Measurements from ENCODE around the gene HAPSTR1. TPM values are rescaled to one million over a fixed set of nuclear protein-coding genes. Genes with fewer than 3 reads are reported as not detected.

Gene HAPSTR1
- total and polyA plus RNA-seq, 2 of the 4 experiments (the other 2 are of a cell fraction) = 22.2 to 56.5 TPM

- Histone ChIP-seq H3K9ac (ENCODE audit: low read depth, low read length) (no peak overlapping the region), H2AK9ac (replicated peaks; ENCODE audit: low read depth, low read length, poor library complexity) (no peak overlapping the region)
- POLR2A ChIA-PET (ENCODE audit: unreplicated experiment) = no interaction called here
These were observed 23.8 kb downstream of the HAPSTR1 start for GRCh38 chr16:9115277-9115676.

More at GRCh38 chr16:9115277-9115676, 23.8 kb downstream of the HAPSTR1 start:
- Histone ChIP-seq H2BK5ac (ENCODE audit: low read depth, low read length, poor library complexity, severe bottlenecking) (no peak overlapping the region), H4K91ac (ENCODE audit: insufficient read depth, low read depth, low read length) (no peak overlapping the region), H3K18ac (ENCODE audit: low read depth, low read length) (no peak overlapping the region), H2BK20ac (ENCODE audit: low read depth, low read length) (no peak overlapping the region), H3K23ac (ENCODE audit: low read depth, low read length) (no peak overlapping the region), H4K5ac (ENCODE audit: low read depth, low read length) (no peak overlapping the region), H3K4ac (ENCODE audit: low read depth, low read length) (no peak overlapping the region), H2BK120ac (ENCODE audit: low read depth, low read length) (no peak overlapping the region), H3K4me2 (ENCODE audit: low read depth, low read length) (no peak overlapping the region), H3K14ac (replicated peaks; ENCODE audit: low read depth, low read length) (no peak overlapping the region), H4K8ac (ENCODE audit: low read depth in 2 of 2, low read length in 2 of 2) (no peak overlapping the region), H3K56ac (ENCODE audit: extremely low read depth, insufficient read depth, low read length) (no peak overlapping the region), H3K27me3 (ENCODE audit: control insufficient read depth, insufficient read depth, low read length) (no peaks in the 10 kb centered on the region), H4K20me1 (ENCODE audit: insufficient read depth, low read length) (peaks cover 95% of the 10 kb centered on the region), H3K27ac (ENCODE audit: insufficient read depth, low read length) (no peak overlapping the region), H3K9me3 (ENCODE audit: control insufficient read depth, insufficient read depth, low read length) (no peaks in the 10 kb centered on the region), H2AK5ac (ENCODE audit: low read depth, low read length) (no peak overlapping the region), H2BK15ac (ENCODE audit: low read depth, low read length) (no peak overlapping the region), H3K4me3 (ENCODE audit: insufficient read depth, low read depth, low read length) (no peak overlapping the region), H3K9me1 (ENCODE audit: insufficient read depth, low read length) (peaks cover 19% of the 10 kb centered on the region), H3K79me1 (ENCODE audit: low read depth in 1 of 2, low read length in 2 of 2) (peaks cover 17 to 67% of the 10 kb centered on the region in 2 experiments), H2AFZ (replicated peaks; ENCODE audit: low read length, poor library complexity) (no peak overlapping the region), H3K4me1 (ENCODE audit: control insufficient read depth, insufficient read depth, low read length) (peaks cover 19% of the 10 kb centered on the region), H3K36me3 (ENCODE audit: control insufficient read depth, insufficient read depth, low read length) (peaks cover 25% of the 10 kb centered on the region)
- ATAC-seq (ENCODE audit: low read depth) (no peak), DNase-seq (peak; percentile 61)
- intact Hi-C loops (cut with micrococcal nuclease) = no loop called here
- 100% methylated on average over 2 of the region's 3 CpGs; no CpG with 5 or more reads in 1 of the 2 experiments for WGBS, 2 experiments (ENCODE audit: extremely low coverage in 2 of 2, insufficient read length in 1 of 2)
- dilution Hi-C loops (cut with HindIII; ENCODE audit: low sequenced_read_pairs, unreplicated experiment) = no loop called here
- CTCF ChIA-PET = no interaction called here
- BruUV-seq (replicated peaks) = no TSS peak
- in situ Hi-C loops (cut with MboI; ENCODE audit: low sequenced_read_pairs) = loop anchor here (25.0 kb wide), 1 partner anchor 1822 kb away; the partner anchor contains the start of genes CLEC16A and DEXI
- TF ChIP-seq USF2 (IDR thresholded peaks at IDR 0.05; ENCODE audit: low read depth, low read length) (no peak), NFE2L2 (IDR thresholded peaks at IDR 0.05; ENCODE audit: low read depth, low read length) (no peak), RAD21 (IDR thresholded peaks at IDR 0.05; ENCODE audit: low read length) (no peak), RCOR1 (IDR thresholded peaks at IDR 0.05; ENCODE audit: insufficient replicate concordance, low read length) (no peak), BHLHE40 (IDR thresholded peaks at IDR 0.05; ENCODE audit: low read depth, low read length) (no peak), MAFK (IDR thresholded peaks at IDR 0.05; ENCODE audit: low read depth, low read length) (no peak), MAZ (IDR thresholded peaks at IDR 0.05; ENCODE audit: borderline replicate concordance, low read depth, low read length) (no peak), FOS (IDR thresholded peaks at IDR 0.05; ENCODE audit: low read depth, low read length) (no peak), ELK1 (IDR thresholded peaks at IDR 0.05; ENCODE audit: borderline replicate concordance, low read depth, low read length) (no peak)

Measured in IMR-90 (cell line).